Common myeloid progenitor, CD34-positive (primary cell): Measurements from ENCODE around the gene TBC1D5.

Source experiments
- CTCF ChIA-PET: fragments of 350-600 bp; sonication (Branson Sonifier 250); formaldehyde crosslinking; loops from one replicate; lab custom pipeline; 2021; ENCODE audit warnings: antibody characterized with exemption; lab: Charles Lee
- POLR2A ChIA-PET: fragments of 350-600 bp; sonication (Branson Sonifier 250); formaldehyde crosslinking; loops from one replicate; lab custom pipeline; 2021; ENCODE audit warnings: antibody characterized with exemption; lab: Charles Lee
- DNase-seq, 3 donors: peaks; one replicate each; pipeline versions ENCODE4 v3.0.0 to v3.0.0-alpha.2; 2013
- H3K27ac ChIP-seq, 2 experiments: 1 replicate in 1 of 2; 2 replicates in 1 of 2; pipeline ENCODE4 v1.7.0; 2013; ENCODE audit warnings: inconsistent platforms in 2 of 2, low read length in 2 of 2, mild to moderate bottlenecking in 2 of 2, low read depth in 1 of 2, moderate library complexity in 1 of 2; ENCODE audit not compliant: severe bottlenecking in 2 of 2, insufficient read depth in 1 of 2, poor library complexity in 1 of 2
- H3K27me3 ChIP-seq, 5 experiments: replicated peaks in 2 of 5; 1 replicate in 3 of 5; 2 replicates in 2 of 5; pipeline versions ENCODE4 v1.6.1 to v1.7.0; 2013; ENCODE audit warnings: low read length in 4 of 5, mild to moderate bottlenecking in 2 of 5, moderate library complexity in 2 of 5, inconsistent platforms in 1 of 5; ENCODE audit not compliant: insufficient read depth in 5 of 5, control insufficient read depth in 4 of 5
- H3K36me3 ChIP-seq, 4 experiments: 1 replicate in 2 of 4; 2 replicates in 2 of 4; pipeline versions ENCODE4 v1.6.1 to v1.7.0; 2013; ENCODE audit warnings: low read length in 3 of 4, control low read depth in 1 of 4, mild to moderate bottlenecking in 1 of 4; ENCODE audit not compliant: control insufficient read depth in 4 of 4, insufficient read depth in 4 of 4
- H3K4me1 ChIP-seq, 4 experiments: 1 replicate in 3 of 4; 2 replicates in 1 of 4; pipeline versions ENCODE4 v1.6.1 to v1.7.1; 2013; ENCODE audit warnings: low read length in 3 of 4, mild to moderate bottlenecking in 3 of 4, control low read depth in 1 of 4, inconsistent platforms in 1 of 4, moderate library complexity in 1 of 4; ENCODE audit not compliant: control insufficient read depth in 4 of 4, insufficient read depth in 4 of 4; ENCODE audit errors: control extremely low read depth in 1 of 4
- H3K4me3 ChIP-seq, 7 experiments: 1 replicate in 4 of 7; 2 replicates in 3 of 7; pipeline versions ENCODE4 v1.5.1 to v1.7.0; 2013; ENCODE audit warnings: mild to moderate bottlenecking in 7 of 7, low read length in 6 of 7, moderate library complexity in 6 of 7, inconsistent platforms in 2 of 7, low read depth in 2 of 7, control low read depth in 1 of 7; ENCODE audit not compliant: insufficient read depth in 4 of 7, control insufficient read depth in 1 of 7; ENCODE audit errors: extremely low read depth in 1 of 7
- H3K9me3 ChIP-seq, 5 experiments: 1 replicate in 4 of 5; 2 replicates in 1 of 5; pipeline versions ENCODE4 v1.6.1 to v1.7.1; 2013; ENCODE audit warnings: low read length in 4 of 5, mild to moderate bottlenecking in 2 of 5, inconsistent platforms in 1 of 5, low read depth in 1 of 5, moderate library complexity in 1 of 5; ENCODE audit not compliant: control insufficient read depth in 4 of 5, insufficient read depth in 2 of 5; ENCODE audit errors: control extremely low read depth in 1 of 5
- WGBS: methylation state at CpG from one replicate; pipeline ENCODE4 v1.1.5; 2013; ENCODE audit not compliant: insufficient coverage; 5-methylcytosine and 5-hydroxymethylcytosine counted together

Gene TBC1D5

DNA sequence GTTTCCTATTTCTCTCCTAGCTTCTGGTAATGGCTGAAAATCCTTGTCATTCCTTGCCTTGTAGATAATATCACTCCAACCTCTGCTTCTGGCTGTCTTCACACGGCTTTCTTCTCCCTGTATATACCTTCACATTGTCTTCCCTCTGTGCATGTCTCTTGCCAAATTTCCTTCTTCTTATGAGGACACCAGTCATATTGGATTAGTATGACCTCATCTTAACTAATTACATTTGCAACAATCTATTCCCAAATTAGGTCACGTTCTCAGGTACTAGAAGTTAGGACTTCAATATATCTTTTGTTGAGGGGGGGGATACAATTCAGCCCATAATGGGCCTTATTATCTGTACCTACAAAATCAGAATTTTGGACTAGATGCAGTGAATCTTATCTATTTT lies 440.3 kb downstream of the TBC1D5 start:
- ChIA-PET CTCF (interaction anchor here (0.8 to 1.1 kb wide), 3 partner anchors 15 to 111 kb away, joined by 3 to 7 read pairs (median 5); no protein-coding TSS in a partner anchor), POLR2A (no interaction called here)
- no peaks in the 10 kb centered on the region for H3K27me3 ChIP-seq
- H3K27ac ChIP-seq: no peak overlapping the region
- H3K36me3 ChIP-seq: peaks cover 0 to 2% (median under 1%) of the 10 kb centered on the region in 4 experiments
- H3K4me3 ChIP-seq: no peak overlapping the region
- no peak for DNase-seq
- peaks cover 0 to 12% (median 0%) of the 10 kb centered on the region in 4 experiments for H3K4me1 ChIP-seq
- WGBS: 100% methylated on average over 1 of the region's 2 CpGs
- no peaks in the 10 kb centered on the region for H3K9me3 ChIP-seq

DNA sequence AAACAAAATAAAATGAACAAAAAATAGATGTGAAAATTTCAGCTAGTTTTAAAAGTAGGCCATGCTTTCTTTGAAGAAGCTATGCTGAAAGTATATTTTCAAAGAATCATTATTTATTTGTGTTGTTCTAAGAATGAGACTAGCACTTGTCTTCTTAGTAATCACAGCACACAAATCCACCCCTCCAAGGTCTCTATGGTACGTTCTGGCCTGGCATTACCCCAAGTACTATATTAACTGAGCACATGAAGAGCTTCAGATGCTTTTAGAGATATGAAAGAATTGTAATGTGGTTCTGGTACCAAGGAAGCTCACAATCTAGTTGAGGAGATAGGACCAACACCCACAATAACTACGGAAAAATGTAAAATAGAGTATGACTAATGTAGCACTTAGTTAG lies 441.2 kb downstream of the TBC1D5 start:
- peak in 2 of 3 donors; percentile 27 to 36 for DNase-seq
- H3K4me1 ChIP-seq: peaks cover 0 to 12% (median 0%) of the 10 kb centered on the region in 4 experiments
- H3K27ac ChIP-seq: no peak overlapping the region
- ChIA-PET CTCF (interaction anchor here (0.8 to 1.1 kb wide), 3 partner anchors 14 to 109 kb away, joined by 3 to 7 read pairs (median 3); no protein-coding TSS in a partner anchor), POLR2A (no interaction called here)
- no peaks in the 10 kb centered on the region for H3K9me3 ChIP-seq
- no peaks in the 10 kb centered on the region for H3K27me3 ChIP-seq
- no CpG with 5 or more reads among the region's 2 CpGs for WGBS
- H3K36me3 ChIP-seq: peaks cover 0 to 2% (median under 1%) of the 10 kb centered on the region in 4 experiments
- no peak overlapping the region for H3K4me3 ChIP-seq

DNA sequence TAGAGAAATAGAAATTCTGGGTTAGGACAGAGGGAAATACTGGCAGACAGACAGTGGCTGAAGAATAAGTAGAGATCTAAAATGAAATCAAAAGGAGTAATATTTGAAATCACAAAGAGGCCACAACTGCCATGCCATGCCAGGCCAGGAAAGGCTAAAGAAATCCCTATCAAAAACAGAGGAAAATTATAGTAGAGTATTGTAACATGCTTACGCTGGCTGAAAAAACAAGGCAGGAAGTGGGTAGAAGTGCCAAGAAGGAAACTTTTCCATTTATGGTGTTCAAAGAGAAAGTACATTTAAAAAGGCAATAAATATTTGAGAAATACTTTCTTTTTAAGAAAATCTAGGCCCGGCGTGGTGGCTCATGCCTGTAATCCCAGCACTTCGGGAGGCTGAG lies 442.0 kb downstream of the TBC1D5 start:
- no peaks in the 10 kb centered on the region for H3K9me3 ChIP-seq
- POLR2A ChIA-PET: no interaction called here

DNA sequence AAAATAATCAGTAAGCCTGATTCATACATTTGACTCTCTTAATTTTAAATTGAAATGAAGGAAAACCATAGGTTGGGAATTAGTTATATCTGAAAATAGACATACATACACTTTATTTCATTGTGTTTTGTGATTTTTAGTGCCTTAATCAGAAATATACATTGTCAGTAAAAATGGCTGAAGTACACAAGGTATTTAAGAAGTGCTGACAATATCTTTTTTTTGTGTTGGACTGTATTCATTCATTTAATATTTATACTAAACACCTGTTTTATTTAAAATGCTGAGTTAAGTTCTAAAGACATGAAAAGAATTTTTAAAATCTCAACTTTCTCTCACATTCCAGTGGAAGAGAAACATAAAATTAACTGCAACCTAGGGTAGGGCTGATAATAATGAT lies 444.4 kb downstream of the TBC1D5 start:
- H3K4me3 ChIP-seq: no peak overlapping the region
- H3K27me3 ChIP-seq: no peaks in the 10 kb centered on the region
- ChIA-PET CTCF (no interaction called here), POLR2A (no interaction called here)
- H3K36me3 ChIP-seq: peaks cover 0 to 2% (median 0%) of the 10 kb centered on the region in 4 experiments
- H3K4me1 ChIP-seq: peaks cover 0 to 8% (median 0%) of the 10 kb centered on the region in 4 experiments
- DNase-seq: no peak
- no peaks in the 10 kb centered on the region for H3K9me3 ChIP-seq
- no peak overlapping the region for H3K27ac ChIP-seq

More for the DNA sequence above, 442.0 kb downstream of the TBC1D5 start:
- H3K4me1 ChIP-seq: peaks cover 0 to 12% (median 0%) of the 10 kb centered on the region in 4 experiments
- no peak overlapping the region for H3K27ac ChIP-seq
- peak in 2 of 3 donors; percentile 15 to 39 for DNase-seq
- no peaks in the 10 kb centered on the region for H3K27me3 ChIP-seq
- peaks cover 0 to 2% (median 0%) of the 10 kb centered on the region in 4 experiments for H3K36me3 ChIP-seq
- CTCF ChIA-PET: no interaction called here
- WGBS: 64% methylated on average over 4 of the region's 4 CpGs
- H3K4me3 ChIP-seq: no peak overlapping the region

DNA sequence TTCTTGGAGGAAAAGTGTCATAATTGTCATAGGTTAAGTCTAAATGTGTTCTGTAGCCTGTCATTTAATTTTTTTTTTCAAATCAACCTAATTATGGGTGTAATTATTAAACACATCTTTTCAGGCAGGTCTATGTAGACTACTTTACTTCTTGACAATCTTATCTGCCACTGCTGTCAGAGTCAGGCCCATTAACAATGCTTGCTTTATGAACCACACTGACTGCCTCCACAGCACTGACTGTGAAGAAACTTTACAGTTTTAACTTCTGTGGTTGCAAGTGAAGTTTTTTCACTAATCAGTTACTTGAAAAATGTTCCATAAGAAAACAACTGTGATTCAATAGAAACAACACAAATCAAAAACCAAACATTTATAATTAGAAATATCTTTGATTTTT lies 449.9 kb downstream of the TBC1D5 start:
- Histone ChIP-seq H3K4me1 (no peaks in the 10 kb centered on the region), H3K27me3 (no peaks in the 10 kb centered on the region), H3K27ac (no peak overlapping the region), H3K36me3 (peaks cover 4 to 15% (median 8%) of the 10 kb centered on the region in 4 experiments), H3K9me3 (no peaks in the 10 kb centered on the region), H3K4me3 (no peak overlapping the region)
- CTCF ChIA-PET: no interaction called here
- POLR2A ChIA-PET: no interaction called here
- DNase-seq: no peak

DNA sequence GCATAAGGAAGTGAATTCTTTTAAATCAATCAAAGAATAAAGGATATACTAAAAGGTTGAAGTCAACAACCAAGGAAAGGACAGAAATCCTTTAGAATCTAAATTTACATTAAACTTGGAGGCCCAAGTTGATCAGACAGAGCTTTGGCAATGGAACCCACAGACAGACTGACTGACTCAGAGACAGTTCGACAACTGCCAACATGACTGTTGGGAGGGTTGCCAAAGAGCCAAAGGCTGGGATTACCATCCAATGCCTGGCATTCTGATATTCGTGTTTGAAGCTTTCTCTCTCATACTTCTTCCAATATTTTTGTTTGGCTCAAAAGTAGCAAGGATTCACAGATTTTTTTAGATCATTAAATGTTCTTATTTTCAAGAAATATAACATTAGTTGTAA lies 451.5 kb downstream of the TBC1D5 start:
- ChIA-PET POLR2A (no interaction called here), CTCF (no interaction called here)
- H3K9me3 ChIP-seq: no peaks in the 10 kb centered on the region
- no peak for DNase-seq
- H3K36me3 ChIP-seq: peaks cover 4 to 15% (median 8%) of the 10 kb centered on the region in 4 experiments
- no peaks in the 10 kb centered on the region for H3K4me1 ChIP-seq
- 100% methylated on average over 1 of the region's 2 CpGs for WGBS
- no peak overlapping the region for H3K4me3 ChIP-seq
- no peaks in the 10 kb centered on the region for H3K27me3 ChIP-seq
- no peak overlapping the region for H3K27ac ChIP-seq

DNA sequence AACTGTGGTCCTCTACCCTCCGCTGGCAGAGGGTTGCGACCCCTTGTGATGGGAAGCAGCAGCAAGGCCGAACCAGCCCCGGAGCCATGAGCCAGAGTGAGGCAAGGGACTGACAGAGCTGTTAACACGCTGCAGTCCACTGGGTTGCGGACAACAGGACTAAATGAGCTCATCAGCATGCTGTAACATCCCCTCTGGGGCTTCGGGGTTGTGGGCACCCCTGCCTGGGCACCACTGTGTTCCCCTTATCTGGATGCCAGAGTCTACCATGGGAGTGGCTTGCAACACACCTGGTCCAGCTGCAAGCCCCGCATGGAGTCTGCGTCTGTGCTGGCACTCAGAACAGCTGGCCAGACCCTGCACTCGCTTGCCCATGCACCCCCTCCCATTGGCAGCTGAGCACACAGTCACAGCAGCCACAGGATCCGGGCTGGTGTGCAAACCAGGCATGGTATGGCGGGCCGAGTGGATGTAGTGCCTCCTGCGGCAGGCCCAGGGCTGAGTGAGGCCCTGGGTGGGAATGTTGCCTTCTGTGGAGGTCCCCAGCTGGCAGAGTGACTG lies 453.5 kb downstream of the TBC1D5 start:
- ChIA-PET CTCF (interaction anchor here (1.1 kb wide), 1 partner anchor 398 kb away, joined by 3 read pairs; no protein-coding TSS in a partner anchor), POLR2A (no interaction called here)
- peaks cover 4 to 15% (median 8%) of the 10 kb centered on the region in 4 experiments for H3K36me3 ChIP-seq
- H3K4me1 ChIP-seq: no peaks in the 10 kb centered on the region
- no peaks in the 10 kb centered on the region for H3K27me3 ChIP-seq
- 98% methylated on average over 12 of the region's 14 CpGs for WGBS
- no peak overlapping the region for H3K27ac ChIP-seq
- no peak overlapping the region for H3K4me3 ChIP-seq
- no peaks in the 10 kb centered on the region for H3K9me3 ChIP-seq
- DNase-seq: no peak
